ENCODE data around the gene WSCD2.

Gene WSCD2

DNA sequence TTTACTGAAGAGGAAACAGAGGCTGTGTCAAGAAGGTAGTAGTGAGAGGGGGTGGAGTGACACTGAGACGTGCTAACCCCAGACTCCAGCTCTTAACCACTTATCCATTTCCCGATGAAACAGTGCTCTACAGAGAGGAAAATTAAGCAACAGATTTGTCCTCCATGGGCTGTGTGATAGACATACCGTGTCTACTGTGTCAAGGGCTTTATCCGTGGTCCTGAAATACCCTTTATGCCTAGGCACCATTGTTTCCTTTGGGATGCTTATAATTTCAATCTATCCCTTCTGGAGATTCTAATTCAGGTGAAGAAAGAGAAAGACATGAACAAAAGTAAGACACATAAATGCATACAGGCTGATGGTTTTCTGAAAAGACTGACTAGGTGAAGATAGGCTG, 138.4 kb downstream of the WSCD2 start:
- no peak for DNase-seq (ENCODE audit: low read depth in 3 of 3)

DNA sequence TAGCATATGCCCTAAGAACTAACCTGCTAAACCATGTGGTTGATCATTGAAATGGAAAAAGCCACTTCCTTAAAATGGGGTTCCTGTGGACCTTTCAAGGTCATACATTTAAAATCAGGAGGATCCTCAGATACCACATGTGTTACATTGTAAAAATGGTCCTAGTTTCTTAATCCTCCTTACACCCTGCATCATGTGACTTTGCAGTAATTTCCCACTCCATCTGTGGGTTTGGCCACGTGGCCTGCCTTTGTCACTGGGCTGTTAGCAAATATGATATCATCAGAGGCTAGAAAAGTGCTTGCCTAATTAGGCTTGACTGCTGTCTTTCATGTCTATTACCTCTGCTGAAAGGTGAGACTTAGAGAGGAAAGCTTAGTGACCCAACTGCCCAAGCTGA, 139.3 kb downstream of the WSCD2 start:
- no peak for DNase-seq (ENCODE audit: low read depth in 3 of 3)

DNA sequence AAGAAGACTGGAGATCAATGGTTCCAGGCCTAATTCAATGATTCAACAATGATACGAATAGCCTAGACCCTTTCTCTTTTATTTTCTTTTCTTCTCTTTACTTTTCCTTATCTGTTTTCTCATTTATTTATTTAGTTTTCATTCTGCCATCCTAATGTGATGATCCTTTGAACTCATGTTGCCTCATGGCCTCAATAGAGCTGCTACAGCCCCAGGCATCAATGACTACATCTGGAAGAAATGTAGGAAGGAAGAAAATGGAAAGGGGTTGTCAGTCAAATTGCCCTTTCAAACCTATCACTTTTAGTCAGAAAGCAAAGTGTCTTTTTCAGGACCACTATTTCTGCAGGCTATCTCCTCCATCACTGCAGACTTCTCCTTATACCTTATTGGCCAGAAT, 140.1 kb downstream of the WSCD2 start:
- DNase-seq (ENCODE audit: low read depth in 3 of 3): no peak

DNA sequence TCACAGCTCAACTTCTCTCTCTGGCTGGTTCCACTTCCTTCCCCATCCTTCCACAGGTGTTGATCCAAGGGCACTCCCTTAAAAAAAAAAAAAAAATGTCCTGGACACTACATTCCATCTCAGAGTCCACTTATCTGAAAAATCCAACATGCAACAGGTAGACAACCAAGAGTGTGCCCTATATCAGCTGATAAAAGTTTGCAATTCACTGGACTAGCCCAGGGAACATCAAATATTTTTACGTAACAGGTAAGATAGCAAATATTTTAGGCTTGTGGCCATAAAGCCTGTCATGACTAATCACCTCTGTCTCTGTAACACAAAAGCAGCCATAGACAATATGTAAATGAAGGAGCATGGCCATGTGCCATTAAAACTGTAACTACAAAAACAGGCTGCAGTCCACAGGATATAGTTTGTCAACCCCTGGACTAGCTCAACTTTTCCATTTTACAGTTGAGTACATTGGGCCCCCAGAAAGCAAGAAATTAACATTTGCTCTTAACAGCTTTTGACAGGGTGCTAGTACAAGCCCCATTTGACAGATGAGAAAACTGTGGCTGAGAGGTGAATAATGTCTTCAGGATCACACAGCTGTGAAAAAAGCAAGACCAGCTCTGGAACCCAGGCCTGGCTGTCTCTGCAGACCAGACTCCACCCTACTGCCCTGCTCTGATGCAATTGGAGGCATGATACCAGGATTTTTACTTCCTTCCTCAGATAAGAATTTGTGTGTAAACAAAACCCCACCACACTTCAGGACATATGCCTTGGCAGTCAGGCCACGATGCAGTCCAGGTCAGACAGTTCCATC, 141.2 kb downstream of the WSCD2 start:
- no peak for DNase-seq (ENCODE audit: low read depth in 3 of 3)

DNA sequence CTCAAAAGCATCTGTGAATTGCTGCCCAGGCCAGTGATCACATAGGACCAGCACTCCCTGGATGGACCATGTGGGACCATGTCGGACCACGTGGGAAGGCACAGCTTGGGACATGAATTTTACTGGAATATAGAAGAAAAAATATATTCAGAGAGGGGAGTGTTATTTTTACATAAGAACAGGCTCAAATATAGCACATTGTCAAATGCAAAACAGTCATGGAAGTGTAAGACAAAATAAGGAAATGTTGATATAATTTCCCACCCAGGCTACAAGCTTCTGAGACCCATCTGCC, 141.7 kb downstream of the WSCD2 start:
- DNase-seq (ENCODE audit: low read depth in 3 of 3): no peak

DNA sequence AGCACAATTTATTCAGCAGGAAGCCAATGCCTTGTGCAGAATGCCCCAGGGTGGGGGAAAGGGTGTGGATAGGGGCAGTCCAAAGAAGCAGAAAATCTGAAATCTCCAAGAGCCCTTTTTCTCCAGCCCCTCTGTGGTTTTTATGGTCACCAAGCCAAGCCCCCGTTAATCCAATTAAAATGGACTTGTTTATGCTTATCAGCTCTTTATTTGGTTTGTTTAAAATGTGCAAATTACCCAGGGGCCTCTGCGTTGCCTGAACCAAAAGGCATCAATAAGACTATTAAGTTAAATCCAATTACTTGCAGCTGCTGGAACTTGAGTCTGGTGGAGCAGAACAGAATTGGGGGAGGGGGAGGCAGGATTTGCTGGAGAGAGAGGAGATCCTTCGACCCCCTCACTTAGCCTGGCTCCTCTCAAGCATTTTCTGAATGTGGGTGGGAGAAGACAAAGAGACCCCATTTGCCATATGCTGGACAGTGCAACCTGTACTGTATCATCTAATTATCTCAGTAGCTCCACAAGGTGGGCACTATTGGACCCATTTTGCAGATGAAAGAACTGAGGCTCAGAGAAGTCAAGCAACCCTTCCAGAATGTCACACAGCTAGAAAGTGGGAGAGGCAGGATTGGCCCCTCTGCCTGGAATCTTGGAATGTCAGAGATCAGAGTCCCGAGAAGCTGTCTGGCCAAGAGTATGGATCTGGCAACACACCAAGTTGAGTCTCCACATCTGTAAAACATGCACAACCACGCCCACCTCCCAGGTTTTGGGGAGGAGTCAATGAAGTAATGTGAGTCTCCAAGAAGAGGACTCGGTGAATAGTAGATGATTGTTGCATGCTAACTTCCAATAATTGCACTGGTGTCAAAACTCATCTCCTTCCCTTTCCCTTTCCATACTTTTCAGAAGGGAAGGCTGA, 143.1 kb downstream of the WSCD2 start:
- DNase-seq (ENCODE audit: low read depth in 3 of 3): no peak

DNA sequence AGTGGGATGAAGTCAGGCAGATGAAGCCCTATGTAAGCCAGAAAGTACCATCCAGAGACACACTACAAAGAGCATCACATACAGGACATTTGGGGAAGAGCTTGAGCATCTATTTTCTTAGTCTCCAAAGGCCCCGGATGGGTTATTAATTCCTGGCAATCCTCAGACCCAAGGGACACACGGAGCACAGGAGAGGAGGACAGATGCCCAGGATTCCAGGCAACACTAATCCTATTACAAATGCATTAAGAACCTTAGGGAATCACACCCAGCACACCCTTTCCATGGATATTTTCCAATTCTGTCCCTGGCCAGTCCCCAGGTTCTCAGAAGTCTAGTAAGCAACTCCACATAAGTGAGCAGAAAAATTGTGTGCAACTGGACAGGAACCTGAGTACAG, 144.1 kb downstream of the WSCD2 start:
- DNase-seq (ENCODE audit: low read depth in 3 of 3): no peak

DNA sequence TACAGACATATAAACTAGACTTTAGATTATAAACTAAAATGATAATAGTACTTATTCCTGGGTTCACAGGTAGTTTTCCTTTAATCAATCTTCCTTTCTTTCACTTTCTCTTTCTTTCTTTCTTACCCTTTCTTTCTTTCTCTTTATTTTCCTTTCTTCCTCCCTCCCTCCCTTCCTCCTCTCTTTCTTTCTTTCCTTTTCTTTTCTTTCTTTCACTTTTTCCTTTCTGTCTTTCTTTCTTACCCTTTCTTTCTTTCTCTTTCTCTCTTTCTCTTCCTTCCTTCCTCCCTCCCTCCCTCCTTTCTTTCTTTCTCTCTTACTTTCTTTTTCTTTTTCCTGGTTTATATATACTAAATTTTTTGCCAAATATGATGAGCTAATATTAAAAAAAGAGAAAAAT, 148.5 kb downstream of the WSCD2 start:
- DNase-seq (ENCODE audit: low read depth in 3 of 3): no peak

DNA sequence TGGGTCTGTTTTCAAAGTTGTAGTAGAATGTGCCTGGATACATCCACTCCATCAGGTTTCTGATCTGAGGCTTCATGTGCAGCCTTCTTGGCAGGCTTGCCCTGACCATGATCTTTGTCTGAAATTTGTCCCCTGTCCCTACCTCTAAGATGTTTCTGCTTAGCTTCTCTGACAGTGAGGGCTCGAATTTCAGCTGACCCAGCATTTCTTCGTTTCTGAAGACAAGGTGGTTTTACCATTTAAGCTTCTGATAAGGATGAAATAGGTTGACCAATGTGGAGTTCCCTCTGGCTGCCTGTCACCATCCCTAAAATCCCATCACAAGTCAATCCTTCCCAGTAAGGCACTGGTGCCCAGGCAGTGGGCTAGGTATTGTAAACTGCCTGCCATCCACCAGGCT, 153.1 kb downstream of the WSCD2 start:
- DNase-seq (ENCODE audit: low read depth in 3 of 3): no peak

DNA sequence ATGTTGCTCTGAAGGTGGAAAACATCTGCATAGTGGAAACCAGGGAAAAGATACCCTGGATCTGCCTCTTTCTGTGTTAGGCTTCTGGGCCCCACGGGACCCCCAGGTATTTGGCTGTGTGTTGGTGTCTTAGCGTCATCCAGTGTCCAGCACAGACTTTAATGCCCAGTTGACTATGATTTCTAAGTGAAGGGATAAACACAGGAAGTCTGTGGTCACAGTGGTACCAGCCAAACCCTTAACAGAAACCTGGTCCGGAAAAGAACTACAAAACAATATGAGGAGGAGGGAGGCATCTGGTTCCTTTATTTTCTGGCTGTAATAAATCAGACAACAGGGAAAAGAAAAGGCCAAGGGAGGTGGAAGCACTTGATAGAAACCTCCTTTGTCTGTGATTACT, 153.6 kb downstream of the WSCD2 start:
- no peak for DNase-seq (ENCODE audit: low read depth in 3 of 3)

DNA sequence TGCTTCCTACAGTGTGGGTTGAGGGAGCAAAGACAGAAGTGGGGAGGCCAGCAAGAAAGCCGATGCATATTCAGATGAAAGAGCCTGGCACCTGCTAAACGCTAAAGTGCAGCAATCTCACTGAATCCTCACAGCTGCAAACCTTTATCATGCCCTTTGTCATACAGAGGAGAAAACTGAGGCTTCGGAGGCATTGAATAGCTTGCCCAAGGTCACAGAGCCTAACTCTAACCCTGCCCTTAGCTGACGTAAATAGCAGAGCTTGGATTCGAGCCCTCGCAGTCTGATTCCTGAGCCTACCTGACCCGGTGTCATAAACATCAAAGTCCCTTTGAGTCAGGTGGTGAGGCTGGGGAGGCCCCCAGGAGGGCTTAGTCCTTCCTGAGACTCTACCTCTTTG, 155.1 kb downstream of the WSCD2 start:
- no peak for DNase-seq (ENCODE audit: low read depth in 3 of 3)

DNA sequence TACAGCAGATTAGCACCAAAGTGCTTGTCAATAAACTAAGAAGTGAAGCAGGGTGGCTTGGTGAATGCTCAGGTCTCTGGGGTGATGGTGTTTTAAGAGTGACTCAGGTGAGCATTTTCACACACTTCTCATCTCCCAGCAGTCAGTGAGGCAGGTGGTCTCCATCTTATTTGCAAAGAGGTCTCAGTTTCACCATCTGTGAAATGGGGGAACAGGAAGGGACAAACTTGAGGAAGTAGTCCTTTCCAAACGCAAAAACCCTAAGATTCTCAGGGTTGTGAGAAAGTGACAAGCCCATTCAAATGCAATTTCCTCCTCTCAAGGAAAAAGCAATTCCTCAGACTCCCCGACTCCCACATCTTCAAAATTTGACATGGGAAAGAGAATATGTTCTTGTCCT, 155.9 kb downstream of the WSCD2 start:
- no peak for DNase-seq (ENCODE audit: low read depth in 3 of 3)

DNA sequence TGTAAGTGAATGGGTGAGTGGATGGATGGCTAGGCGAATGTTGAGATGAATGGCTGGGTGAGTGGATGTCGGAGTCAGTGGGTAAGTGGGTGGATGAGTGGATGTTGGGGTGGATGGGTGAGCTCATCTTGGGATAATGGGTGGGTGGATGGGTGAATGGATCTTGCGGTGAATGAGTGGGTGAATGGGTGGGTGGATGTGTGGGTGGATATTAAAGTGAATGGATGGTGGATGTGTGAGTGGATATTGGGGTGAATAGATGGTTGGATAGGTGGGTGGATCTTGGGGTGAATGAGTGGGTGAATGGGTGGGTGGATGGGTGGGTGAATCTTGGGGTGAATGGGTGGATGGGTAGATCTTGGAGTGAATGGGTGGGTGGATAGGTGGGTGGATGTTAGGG, 158.1 kb downstream of the WSCD2 start:
- DNase-seq (ENCODE audit: low read depth in 3 of 3): no peak

DNA sequence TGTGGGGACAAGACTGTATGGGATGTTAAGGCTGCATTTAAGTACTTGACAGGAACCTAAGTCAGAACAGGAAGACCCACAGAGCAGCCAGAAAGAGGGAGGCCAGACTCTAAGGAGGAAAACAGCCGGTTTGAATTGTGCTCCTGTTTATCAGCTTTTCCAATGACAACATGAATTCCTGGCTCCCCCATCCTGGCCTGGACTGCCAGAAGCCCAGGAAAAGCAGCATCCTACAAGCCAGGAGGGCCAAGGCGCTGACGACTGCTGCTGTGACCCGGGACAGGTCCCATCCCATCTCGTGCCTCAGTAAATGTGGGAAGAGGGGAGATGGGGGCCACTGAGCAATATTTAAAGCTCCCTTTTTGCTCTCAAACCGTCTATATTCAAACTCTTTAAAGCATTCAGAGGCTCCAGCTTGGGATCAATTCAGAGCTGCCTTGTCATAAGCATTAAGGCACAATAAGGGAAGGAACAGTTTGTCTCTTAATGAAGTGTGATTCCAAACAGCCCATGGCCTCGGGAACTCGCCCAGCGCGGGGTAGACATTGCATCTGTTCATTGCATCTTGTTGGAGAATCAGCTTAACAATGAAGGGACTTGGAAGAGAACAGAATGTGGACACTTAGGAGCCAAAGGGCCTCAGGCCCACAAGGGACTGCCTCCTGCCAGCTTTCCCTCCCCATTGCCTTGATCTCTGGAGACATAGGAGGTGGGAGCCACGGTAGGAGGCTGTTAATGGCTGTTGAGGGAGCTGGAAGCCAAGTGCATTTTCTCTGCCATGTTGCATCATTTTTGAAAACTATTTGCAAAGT, 160.5 kb downstream of the WSCD2 start:
- no peak for DNase-seq (ENCODE audit: low read depth in 3 of 3)

DNA sequence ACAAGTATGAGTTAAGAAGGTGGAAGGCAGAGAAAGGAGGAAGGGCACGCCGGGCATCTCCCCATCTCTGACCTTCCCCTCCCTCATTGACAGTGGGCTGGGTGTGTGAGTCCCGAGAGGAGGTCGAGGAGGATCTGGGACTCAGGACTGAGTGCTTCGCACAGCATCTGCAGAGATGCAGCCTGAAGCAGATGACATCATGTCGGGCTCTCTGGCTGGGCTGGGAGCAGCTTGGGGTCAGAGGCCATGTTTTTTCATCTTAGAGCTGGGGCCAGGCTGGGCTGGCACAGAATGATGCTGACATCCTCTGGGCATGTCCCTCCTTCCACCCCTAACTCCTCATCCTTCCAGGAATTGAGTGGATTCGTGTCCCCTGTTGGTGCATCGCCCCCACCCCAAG, 166.6 kb downstream of the WSCD2 start:
- no peak for DNase-seq (ENCODE audit: low read depth in 3 of 3)

DNA sequence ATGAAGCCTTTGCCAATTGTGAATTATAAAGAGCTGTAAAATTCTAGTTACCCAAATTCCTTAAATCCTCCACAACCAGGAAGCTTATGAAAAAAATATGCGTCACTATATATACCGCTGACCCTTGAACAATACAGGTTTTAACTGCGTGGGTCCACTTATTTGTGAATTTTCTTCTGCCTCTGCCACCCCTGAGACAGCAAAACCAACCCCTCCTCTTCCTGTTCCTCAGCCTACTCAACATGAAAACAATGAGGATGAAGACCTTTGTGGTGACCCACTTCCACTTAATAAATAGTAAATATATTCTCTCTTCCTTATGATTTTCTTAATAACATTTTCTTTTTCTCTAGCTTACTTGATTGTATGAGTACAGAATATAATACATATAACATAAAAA, 167.9 kb downstream of the WSCD2 start:
- no peak for DNase-seq (ENCODE audit: low read depth in 3 of 3)

DNA sequence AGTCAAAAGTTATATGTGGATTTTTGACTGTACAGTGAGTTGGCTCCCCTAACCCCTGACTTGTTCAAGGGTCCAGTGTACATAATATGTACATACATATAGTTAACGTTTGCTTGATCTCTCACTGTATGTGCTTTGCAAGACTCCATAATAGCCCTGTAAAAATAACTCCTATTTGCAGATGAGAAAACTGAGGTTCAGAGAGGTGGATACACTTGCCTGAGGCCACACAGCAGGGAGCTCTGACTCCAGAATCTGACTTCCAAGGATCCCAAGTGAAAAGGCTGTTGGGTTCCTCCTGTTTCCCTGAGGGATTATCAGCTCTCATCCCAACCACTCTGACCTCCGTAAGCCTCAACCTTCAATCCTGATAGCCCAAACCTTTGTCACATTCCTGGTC, 168.3 kb downstream of the WSCD2 start:
- no peak for DNase-seq (ENCODE audit: low read depth in 3 of 3)

DNA sequence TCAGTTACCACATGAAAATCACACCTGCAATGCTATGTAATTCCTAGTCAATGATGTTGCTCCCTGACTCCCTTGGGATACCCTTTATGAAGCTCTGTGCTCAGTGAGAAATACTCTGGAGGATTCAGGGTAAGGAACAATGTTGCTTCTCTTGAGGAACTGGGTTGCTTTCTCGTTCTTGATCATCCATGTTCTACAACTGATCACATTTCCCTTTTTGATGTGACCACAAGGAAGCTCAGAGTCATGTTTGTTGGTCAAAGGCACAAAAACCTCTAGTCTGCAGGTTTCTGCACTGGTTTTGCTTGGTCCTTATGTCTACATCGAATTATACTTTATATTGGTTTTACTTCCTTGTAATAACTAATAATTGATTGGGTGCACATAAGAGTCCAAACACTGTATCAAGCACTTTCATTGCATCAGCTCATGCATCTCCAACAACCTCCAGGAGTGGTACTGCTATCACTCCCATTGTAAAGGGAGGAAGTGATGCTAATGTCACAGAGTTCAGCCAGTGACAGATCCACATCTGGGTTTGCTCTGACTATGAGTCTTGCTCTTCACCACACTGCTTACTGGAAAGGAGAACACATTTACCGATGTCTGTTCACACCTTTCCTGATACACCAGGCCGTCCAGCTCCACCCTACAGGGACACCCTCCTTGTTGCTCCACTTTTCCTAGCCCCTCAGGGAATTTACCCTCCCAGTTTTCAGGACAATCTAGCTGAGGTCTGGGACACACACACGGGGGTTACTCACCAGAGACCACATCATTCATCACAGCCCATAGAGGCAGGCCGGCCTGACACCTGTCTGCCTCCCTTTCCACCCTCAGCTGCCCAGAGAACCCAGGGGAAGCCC, 169.0 kb downstream of the WSCD2 start:
- no peak for DNase-seq (ENCODE audit: low read depth in 3 of 3)

DNA sequence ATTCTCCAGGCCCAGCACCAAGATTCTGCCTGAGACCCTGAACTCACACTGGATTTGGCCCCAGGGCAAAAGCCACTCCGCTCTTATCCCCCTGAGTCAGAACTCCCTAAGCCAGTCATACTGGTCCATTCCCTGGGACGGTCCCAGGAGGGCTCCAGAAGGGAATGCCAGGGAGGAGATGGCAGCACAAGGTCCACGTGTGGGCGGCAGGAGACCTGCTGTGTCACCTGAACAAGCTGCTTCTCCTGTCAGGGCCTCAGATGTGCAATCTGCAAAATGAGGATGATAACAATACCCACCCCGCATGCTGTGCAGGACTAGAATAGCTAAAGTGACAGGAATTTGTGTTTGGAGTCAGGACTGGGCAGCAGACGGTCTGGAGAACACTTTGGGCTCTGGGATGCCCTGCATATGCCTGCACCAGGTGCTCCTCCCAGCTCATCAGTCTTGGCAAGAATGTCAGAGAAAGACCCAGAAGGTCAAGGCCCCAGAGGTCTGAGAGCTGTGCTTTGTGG, 169.7 kb downstream of the WSCD2 start:
- no peak for DNase-seq (ENCODE audit: low read depth in 3 of 3)

DNA sequence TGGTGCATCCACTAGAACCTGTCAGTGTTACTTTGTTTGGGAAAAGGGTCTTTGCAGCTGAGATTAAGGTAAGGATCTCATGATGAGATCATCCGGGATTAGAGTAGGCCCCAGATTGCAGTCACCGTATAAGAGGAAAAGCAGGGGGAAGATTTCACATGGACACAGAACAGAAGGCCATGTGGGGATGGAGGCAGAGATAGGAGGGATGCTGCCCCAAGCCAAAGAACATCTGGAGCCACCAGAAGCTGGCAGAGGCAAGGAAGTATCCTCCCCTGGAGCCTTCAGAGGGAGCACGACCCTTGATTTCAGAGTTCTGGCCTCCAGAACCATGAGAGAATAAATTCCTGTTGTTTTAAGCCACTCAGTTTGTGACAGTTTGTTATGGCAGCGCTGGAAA, 170.4 kb downstream of the WSCD2 start:
- DNase-seq (ENCODE audit: low read depth in 3 of 3): no peak

Data from stimulated activated CD4-positive, alpha-beta T cell treated with anti-CD3 and anti-CD28 coated beads, TNF-alpha, amount 100 ng/mL, for 24 hours (primary cell).